Smooth muscle cell (in vitro differentiated cells): ENCODE data around the gene ACKR3. TPM values are rescaled to one million over a fixed set of nuclear protein-coding genes. Genes with fewer than 3 reads are reported as not detected.

Experiments used
- DNase-seq: peaks from one replicate; lab custom pipeline; 2025; ENCODE audit not compliant: unreplicated experiment; lab: John Stamatoyannopoulos, UW
- H2AFZ ChIP-seq: fragments of 200-600 bp; sonication (generic); 2 replicates; pipeline ENCODE4 v1.6.0; 2016; ENCODE audit warnings: antibody characterized with exemption, low read depth, mild to moderate bottlenecking
- H3F3A ChIP-seq: fragments of 200-600 bp; sonication (generic); 2 replicates; pipeline ENCODE4 v1.6.0; 2017; ENCODE audit warnings: antibody characterized with exemption, low read depth
- H3K27ac ChIP-seq: fragments of 200-600 bp; sonication (generic); 2 replicates; pipeline ENCODE4 v1.5.1; 2016; ENCODE audit warnings: low read depth, mild to moderate bottlenecking
- H3K27me3 ChIP-seq: fragments of 200-600 bp; sonication (generic); 2 replicates; pipeline ENCODE4 v1.6.1; 2016; ENCODE audit warnings: low read depth, mild to moderate bottlenecking
- H3K36me3 ChIP-seq: fragments of 200-600 bp; sonication (generic); 2 replicates; pipeline ENCODE4 v1.5.1; 2016; ENCODE audit warnings: low read depth
- H3K4me1 ChIP-seq: fragments of 200-600 bp; sonication (generic); 2 replicates; pipeline ENCODE4 v1.5.1; 2016; ENCODE audit warnings: low read depth
- H3K4me2 ChIP-seq: fragments of 200-600 bp; sonication (generic); 2 replicates; pipeline ENCODE4 v1.6.0; 2016; ENCODE audit warnings: mild to moderate bottlenecking
- H3K4me3 ChIP-seq: fragments of 200-600 bp; sonication (generic); 2 replicates; pipeline ENCODE4 v1.5.1; 2016; ENCODE audit warnings: mild to moderate bottlenecking
- H3K79me2 ChIP-seq: fragments of 200-600 bp; sonication (generic); 2 replicates; pipeline ENCODE4 v1.6.0; 2016; ENCODE audit warnings: low read depth, mild to moderate bottlenecking
- H3K9ac ChIP-seq: fragments of 200-600 bp; sonication (generic); 2 replicates; pipeline ENCODE4 v1.6.0; 2016; ENCODE audit warnings: low read depth
- H3K9me3 ChIP-seq: fragments of 200-600 bp; sonication (generic); replicated peaks from 2 replicates; pipeline ENCODE4 v1.5.1; 2016; ENCODE audit warnings: low read depth
- H4K20me1 ChIP-seq: fragments of 200-600 bp; sonication (generic); 2 replicates; pipeline ENCODE4 v1.6.0; 2016; ENCODE audit warnings: low read depth
- WGBS: methylation state at CpG from one replicate; pipeline ENCODE4 v1.1.7; 2016; ENCODE audit warnings: low lambda C conversion rate; 5-methylcytosine and 5-hydroxymethylcytosine counted together
- polyA plus RNA-seq: library from polyadenylated mRNA; unstranded; fragments of >200 nt; fragmentation: Nextera tagmentation; extraction: Ambion mirVana; gene quantifications from 2 replicates; pipeline ENCODE4 v1.2.1, GENCODE V29; 2016
- total RNA-seq: library from RNA; depleted of rRNA; stranded (reverse); fragments of >200 nt; gene quantifications from 2 replicates; pipeline ENCODE4 v1.2.3, GENCODE V29; 2014
- TF ChIP-seq, protein P1 (sequence below): fragments of 200-600 bp; sonication (generic); IDR thresholded peaks from 2 replicates; pipeline ENCODE4 v1.5.1; 2017; ENCODE audit warnings: borderline replicate concordance, mild to moderate bottlenecking, antibody characterized with exemption; ENCODE audit not compliant: insufficient read depth, poor library complexity, severe bottlenecking

The ACKR3 gene
- total and polyA plus RNA-seq, 2 experiments from 2014 or later: 44.6 to 72.5 TPM

DNA sequence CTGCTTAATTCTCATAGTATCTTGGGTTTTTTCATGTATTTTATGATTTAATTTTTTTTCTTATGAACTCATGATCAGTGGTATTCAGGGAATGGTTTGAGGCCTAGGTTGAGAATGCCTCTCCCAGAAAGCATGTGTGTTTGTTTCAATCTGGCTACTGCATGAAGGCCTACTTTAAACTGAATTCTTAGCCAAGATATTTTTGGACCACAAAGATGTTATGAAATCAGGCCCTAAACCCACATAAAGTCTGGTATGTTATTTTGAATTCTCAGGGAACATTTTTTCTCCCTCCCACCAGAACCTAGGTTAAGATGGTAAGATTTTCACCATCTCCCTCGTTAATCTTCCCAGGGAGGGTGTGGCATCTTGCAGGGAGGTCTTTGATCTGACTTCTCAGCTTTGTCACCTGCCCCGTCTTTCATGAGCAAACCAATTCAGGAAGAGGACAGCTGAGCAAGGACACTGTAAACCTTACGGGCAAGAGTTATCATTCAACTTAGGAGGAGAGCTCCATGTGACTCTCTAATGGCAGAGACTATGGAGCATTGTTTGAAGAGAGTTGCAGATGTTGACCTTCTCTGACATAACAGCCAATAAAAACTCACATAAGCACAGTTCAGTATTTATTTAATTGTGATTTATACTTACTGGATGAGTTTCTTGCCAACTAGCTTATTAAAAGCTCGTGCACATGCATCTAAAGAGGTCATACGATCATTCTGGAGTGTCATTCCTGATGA lies 21.3 kb upstream of the ACKR3 start:
- Histone ChIP-seq H2AFZ (no peak overlapping the region), H3K36me3 (no peaks in the 10 kb centered on the region), H3K4me1 (peaks cover 3% of the 10 kb centered on the region), H3K9me3 (no peaks in the 10 kb centered on the region), H3K4me3 (no peak overlapping the region), H4K20me1 (no peaks in the 10 kb centered on the region), H3K79me2 (no peaks in the 10 kb centered on the region), H3K9ac (no peak overlapping the region), H3K27ac (peak overlapping the region; percentile 65), H3K4me2 (no peak overlapping the region), H3F3A (peaks cover 5% of the 10 kb centered on the region), H3K27me3 (no peaks in the 10 kb centered on the region)
- 64% methylated on average over 5 of the region's 5 CpGs for WGBS
- TF ChIP-seq, protein P1, sequence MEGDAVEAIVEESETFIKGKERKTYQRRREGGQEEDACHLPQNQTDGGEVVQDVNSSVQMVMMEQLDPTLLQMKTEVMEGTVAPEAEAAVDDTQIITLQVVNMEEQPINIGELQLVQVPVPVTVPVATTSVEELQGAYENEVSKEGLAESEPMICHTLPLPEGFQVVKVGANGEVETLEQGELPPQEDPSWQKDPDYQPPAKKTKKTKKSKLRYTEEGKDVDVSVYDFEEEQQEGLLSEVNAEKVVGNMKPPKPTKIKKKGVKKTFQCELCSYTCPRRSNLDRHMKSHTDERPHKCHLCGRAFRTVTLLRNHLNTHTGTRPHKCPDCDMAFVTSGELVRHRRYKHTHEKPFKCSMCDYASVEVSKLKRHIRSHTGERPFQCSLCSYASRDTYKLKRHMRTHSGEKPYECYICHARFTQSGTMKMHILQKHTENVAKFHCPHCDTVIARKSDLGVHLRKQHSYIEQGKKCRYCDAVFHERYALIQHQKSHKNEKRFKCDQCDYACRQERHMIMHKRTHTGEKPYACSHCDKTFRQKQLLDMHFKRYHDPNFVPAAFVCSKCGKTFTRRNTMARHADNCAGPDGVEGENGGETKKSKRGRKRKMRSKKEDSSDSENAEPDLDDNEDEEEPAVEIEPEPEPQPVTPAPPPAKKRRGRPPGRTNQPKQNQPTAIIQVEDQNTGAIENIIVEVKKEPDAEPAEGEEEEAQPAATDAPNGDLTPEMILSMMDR: no peak
- DNase-seq: no peak

DNA sequence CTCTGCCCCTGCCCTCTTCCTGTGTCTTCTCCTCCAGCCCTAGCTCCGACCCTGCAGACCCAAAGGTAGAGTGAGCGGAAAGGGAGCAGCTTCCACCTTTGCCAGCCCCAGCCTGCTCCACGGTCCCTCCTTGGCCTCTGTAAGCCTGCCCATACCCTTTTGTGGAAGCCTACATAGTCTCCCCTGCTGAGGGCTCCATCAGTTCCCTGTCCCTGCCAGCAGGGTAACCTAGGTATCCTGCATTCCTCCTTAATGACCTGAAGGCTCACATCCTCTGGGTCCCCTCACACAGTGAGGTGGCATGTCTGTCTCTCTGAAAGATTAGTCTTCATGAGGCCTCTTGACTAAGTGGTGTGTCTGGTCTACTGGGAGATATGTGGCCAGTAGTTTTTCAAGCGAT lies 20.5 kb upstream of the ACKR3 start:
- H3K9ac ChIP-seq: no peak overlapping the region
- H4K20me1 ChIP-seq: no peaks in the 10 kb centered on the region
- H3K27me3 ChIP-seq: no peaks in the 10 kb centered on the region
- no peaks in the 10 kb centered on the region for H3K9me3 ChIP-seq
- peaks cover 5% of the 10 kb centered on the region for H3F3A ChIP-seq
- TF ChIP-seq, protein P1: no peak
- 85% methylated on average over 4 of the region's 4 CpGs for WGBS
- H3K79me2 ChIP-seq: no peaks in the 10 kb centered on the region
- no peak overlapping the region for H2AFZ ChIP-seq
- DNase-seq: no peak
- no peak overlapping the region for H3K4me2 ChIP-seq
- no peaks in the 10 kb centered on the region for H3K36me3 ChIP-seq
- H3K27ac ChIP-seq: no peak overlapping the region
- H3K4me1 ChIP-seq: peaks cover 3% of the 10 kb centered on the region
- H3K4me3 ChIP-seq: no peak overlapping the region

DNA sequence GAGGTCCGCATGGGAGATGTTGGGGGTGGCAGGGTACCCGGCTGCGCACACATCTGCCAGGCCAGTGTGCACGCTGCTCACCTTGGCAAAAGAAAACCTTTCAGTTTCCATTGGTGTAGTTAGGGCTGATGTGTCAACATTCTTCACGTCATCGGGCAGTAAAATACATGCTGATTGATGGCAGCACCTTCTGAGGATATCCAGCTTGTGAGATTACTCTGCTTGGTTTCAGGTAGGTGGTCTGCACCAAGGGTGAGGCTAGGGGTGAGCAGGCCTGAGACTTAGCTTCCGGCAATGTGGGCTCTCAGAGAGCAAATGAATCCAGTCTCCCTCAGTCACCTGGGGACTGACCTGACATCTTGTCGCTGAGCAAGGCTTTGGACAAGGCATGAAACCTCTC lies 19.3 kb upstream of the ACKR3 start:
- no peak overlapping the region for H3K9ac ChIP-seq
- no peaks in the 10 kb centered on the region for H4K20me1 ChIP-seq
- no peaks in the 10 kb centered on the region for H3K9me3 ChIP-seq
- no peak overlapping the region for H3K4me2 ChIP-seq
- H3K4me3 ChIP-seq: no peak overlapping the region
- no peak for DNase-seq
- no peaks in the 10 kb centered on the region for H3K79me2 ChIP-seq
- H3K27ac ChIP-seq: no peak overlapping the region
- WGBS: 95% methylated on average over 8 of the region's 8 CpGs
- H3K27me3 ChIP-seq: no peaks in the 10 kb centered on the region
- TF ChIP-seq, protein P1: no peak
- no peak overlapping the region for H2AFZ ChIP-seq
- H3K4me1 ChIP-seq: peaks cover 3% of the 10 kb centered on the region
- H3K36me3 ChIP-seq: no peaks in the 10 kb centered on the region
- H3F3A ChIP-seq: peaks cover 5% of the 10 kb centered on the region
